ENCODE data around the gene ADAT2. TPM values are rescaled to one million over a fixed set of nuclear protein-coding genes. Genes with fewer than 3 reads are reported as not detected.
"Not testable (repeated sequence)": the region's sequence is repeated elsewhere in the genome, so short reads cannot be mapped to it uniquely, and the experiment has no call there.

Gene ADAT2
- total RNA-seq, 3 donors from 2014 or later: 5.6 to 13.8 (median 9.0) TPM

DNA sequence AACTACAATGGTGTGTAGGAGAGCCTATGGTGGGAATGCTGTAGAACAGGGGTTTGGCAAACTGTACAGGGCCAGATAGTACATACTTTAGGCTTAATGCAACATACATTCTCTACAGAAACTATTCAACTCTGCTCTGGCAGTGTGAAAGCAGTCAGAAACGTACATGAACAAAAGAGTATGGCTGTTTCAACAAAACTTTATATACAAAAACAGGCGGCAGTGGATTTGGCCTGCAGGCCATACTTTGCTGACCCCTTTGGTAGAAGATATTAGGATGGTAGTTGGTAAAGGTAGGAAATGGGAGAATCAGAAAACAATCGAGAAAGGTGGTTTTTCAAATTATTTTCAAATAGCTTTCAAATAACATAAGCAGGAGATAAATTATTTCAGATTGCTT lies 36.3 kb upstream of the ADAT2 start:
- H3K36me3 ChIP-seq (ENCODE audit: low read depth): no peaks in the 10 kb centered on the region
- DNase-seq (no peak), ATAC-seq (no peak)
- no peak overlapping the region for H3K4me3 ChIP-seq
- H3K9me3 ChIP-seq: no peaks in the 10 kb centered on the region
- intact Hi-C loops (cut with DNase I, micrococcal nuclease): no loop called here
- no peaks in the 10 kb centered on the region for H3K4me1 ChIP-seq (ENCODE audit: low read depth)
- TF ChIP-seq, protein P1, sequence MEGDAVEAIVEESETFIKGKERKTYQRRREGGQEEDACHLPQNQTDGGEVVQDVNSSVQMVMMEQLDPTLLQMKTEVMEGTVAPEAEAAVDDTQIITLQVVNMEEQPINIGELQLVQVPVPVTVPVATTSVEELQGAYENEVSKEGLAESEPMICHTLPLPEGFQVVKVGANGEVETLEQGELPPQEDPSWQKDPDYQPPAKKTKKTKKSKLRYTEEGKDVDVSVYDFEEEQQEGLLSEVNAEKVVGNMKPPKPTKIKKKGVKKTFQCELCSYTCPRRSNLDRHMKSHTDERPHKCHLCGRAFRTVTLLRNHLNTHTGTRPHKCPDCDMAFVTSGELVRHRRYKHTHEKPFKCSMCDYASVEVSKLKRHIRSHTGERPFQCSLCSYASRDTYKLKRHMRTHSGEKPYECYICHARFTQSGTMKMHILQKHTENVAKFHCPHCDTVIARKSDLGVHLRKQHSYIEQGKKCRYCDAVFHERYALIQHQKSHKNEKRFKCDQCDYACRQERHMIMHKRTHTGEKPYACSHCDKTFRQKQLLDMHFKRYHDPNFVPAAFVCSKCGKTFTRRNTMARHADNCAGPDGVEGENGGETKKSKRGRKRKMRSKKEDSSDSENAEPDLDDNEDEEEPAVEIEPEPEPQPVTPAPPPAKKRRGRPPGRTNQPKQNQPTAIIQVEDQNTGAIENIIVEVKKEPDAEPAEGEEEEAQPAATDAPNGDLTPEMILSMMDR (IDR thresholded peaks at IDR 0.05): no peak

- TF ChIP-seq, protein P1 (IDR thresholded peaks at IDR 0.05): no peak
- H3K36me3 ChIP-seq (ENCODE audit: low read depth): no peaks in the 10 kb centered on the region
Measured at GRCh38 chr6:143485967-143486366, 35.5 kb upstream of the ADAT2 start.

DNA sequence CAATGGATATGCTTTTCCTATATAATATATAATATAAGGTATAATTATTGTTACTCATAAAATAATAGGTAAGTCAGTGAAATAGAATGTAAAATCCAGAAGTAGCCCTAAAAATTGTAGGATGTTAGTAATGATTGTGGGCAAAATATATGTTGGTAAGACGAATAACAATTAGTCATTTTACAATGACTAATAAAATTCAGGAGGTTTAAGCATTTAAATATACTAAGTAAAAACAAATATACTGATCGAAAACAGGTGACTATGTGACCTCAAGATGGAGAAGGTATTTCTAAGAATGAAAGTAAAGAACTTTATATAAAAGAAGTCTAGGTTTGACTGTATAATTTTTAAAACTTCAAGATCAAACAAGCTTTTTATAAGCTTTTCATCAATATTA lies 32.1 kb upstream of the ADAT2 start:
- ATAC-seq (no peak), DNase-seq (no peak)
- no peaks in the 10 kb centered on the region for H3K4me1 ChIP-seq (ENCODE audit: low read depth)
- H3K4me3 ChIP-seq: no peak overlapping the region
- no peaks in the 10 kb centered on the region for H3K9me3 ChIP-seq
- intact Hi-C loops (cut with DNase I, micrococcal nuclease): no loop called here
- TF ChIP-seq, protein P1 (IDR thresholded peaks at IDR 0.05): no peak
- no peaks in the 10 kb centered on the region for H3K36me3 ChIP-seq (ENCODE audit: low read depth)

More at GRCh38 chr6:143485967-143486366, 35.5 kb upstream of the ADAT2 start:
- no peaks in the 10 kb centered on the region for H3K9me3 ChIP-seq
- intact Hi-C loops (cut with DNase I, micrococcal nuclease): no loop called here
- DNase-seq (no peak), ATAC-seq (no peak)
- no peak overlapping the region for H3K4me3 ChIP-seq
- no peaks in the 10 kb centered on the region for H3K4me1 ChIP-seq (ENCODE audit: low read depth)

GRCh38 chr6:143478479-143479062 lies 28.1 kb upstream of the ADAT2 start:
- intact Hi-C loops (cut with DNase I, micrococcal nuclease): no loop called here
- H3K4me1 ChIP-seq (ENCODE audit: low read depth): no peaks in the 10 kb centered on the region
- H3K4me3 ChIP-seq: no peak overlapping the region
- no peaks in the 10 kb centered on the region for H3K36me3 ChIP-seq (ENCODE audit: low read depth)
- DNase-seq (no peak), ATAC-seq (no peak)
- TF ChIP-seq, protein P1 (IDR thresholded peaks at IDR 0.05): no peak
- H3K9me3 ChIP-seq: no peaks in the 10 kb centered on the region

- Histone ChIP-seq H3K36me3 (ENCODE audit: low read depth) (no peaks in the 10 kb centered on the region), H3K4me3 (no peak overlapping the region), H3K9me3 (no peaks in the 10 kb centered on the region), H3K4me1 (ENCODE audit: low read depth) (no peaks in the 10 kb centered on the region)
- DNase-seq (no peak), ATAC-seq (no peak)
- TF ChIP-seq, protein P1 (IDR thresholded peaks at IDR 0.05): no peak
- intact Hi-C loops (cut with DNase I, micrococcal nuclease): no loop called here
Measured at GRCh38 chr6:143476545-143476944, 26.1 kb upstream of the ADAT2 start.

DNA sequence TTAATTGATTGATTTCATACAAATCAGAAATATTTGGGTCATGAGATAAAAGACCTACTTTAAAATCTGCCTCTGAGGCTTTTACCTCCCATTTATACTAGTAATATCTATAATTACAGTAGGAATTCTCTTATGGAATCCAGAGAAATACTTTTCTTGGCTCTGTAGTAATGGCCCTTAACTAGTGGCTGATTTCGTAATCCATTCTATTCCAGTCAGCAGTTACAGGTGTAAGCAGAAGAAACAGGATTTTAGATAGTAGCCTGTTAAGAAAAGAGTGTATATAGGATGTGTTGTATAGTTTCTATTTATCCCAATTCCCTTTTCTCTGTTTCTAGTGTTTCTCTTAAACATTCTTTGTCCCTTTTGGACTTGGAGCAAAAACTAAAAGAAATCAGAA lies 21.3 kb upstream of the ADAT2 start:
- ATAC-seq: no peak
- intact Hi-C loops (cut with DNase I, micrococcal nuclease): no loop called here
- no peak for DNase-seq
- Histone ChIP-seq H3K36me3 (ENCODE audit: low read depth) (no peaks in the 10 kb centered on the region), H3K9me3 (no peaks in the 10 kb centered on the region), H3K4me1 (ENCODE audit: low read depth) (no peaks in the 10 kb centered on the region), H3K4me3 (no peak overlapping the region)
- TF ChIP-seq, protein P1 (IDR thresholded peaks at IDR 0.05): no peak

- ATAC-seq; DNase-seq; intact Hi-C loops (cut with DNase I, micrococcal nuclease); H3K36me3 ChIP-seq (ENCODE audit: low read depth); H3K9me3 ChIP-seq; H3K4me1 ChIP-seq (ENCODE audit: low read depth); H3K4me3 ChIP-seq: not testable (repeated sequence)
Measured at GRCh38 chr6:143468823-143469222, 18.3 kb upstream of the ADAT2 start.

All from mucosa of descending colon (tissue), 3 donors.